WI38 (cell line): ENCODE results near the gene KLHL21.

Experiments
- H3K4me3 ChIP-seq: 2 replicates; pipeline ENCODE4 v1.5.1; 2011; ENCODE audit warnings: low read depth, mild to moderate bottlenecking, control low read depth, low read length
- TF ChIP-seq, protein P1 (sequence below): IDR thresholded peaks from 2 replicates; pipeline ENCODE4 v1.5.1; 2012; ENCODE audit warnings: low read depth, mild to moderate bottlenecking, control low read depth, low read length

Gene KLHL21

GRCh38 chr1:6592865-6593593 is 9.6 kb downstream of the KLHL21 start:
- TF ChIP-seq, protein P1, sequence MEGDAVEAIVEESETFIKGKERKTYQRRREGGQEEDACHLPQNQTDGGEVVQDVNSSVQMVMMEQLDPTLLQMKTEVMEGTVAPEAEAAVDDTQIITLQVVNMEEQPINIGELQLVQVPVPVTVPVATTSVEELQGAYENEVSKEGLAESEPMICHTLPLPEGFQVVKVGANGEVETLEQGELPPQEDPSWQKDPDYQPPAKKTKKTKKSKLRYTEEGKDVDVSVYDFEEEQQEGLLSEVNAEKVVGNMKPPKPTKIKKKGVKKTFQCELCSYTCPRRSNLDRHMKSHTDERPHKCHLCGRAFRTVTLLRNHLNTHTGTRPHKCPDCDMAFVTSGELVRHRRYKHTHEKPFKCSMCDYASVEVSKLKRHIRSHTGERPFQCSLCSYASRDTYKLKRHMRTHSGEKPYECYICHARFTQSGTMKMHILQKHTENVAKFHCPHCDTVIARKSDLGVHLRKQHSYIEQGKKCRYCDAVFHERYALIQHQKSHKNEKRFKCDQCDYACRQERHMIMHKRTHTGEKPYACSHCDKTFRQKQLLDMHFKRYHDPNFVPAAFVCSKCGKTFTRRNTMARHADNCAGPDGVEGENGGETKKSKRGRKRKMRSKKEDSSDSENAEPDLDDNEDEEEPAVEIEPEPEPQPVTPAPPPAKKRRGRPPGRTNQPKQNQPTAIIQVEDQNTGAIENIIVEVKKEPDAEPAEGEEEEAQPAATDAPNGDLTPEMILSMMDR, result no peak
- no peak overlapping the region for H3K4me3 ChIP-seq

GRCh38 chr1:6592441-6592840 is 10.2 kb downstream of the KLHL21 start:
- no peak overlapping the region for H3K4me3 ChIP-seq
- TF ChIP-seq, protein P1, result no peak

- TF ChIP-seq, protein P1, result no peak
- H3K4me3 ChIP-seq, result no peak overlapping the region
Measured at GRCh38 chr1:6591644-6592043, 11.0 kb downstream of the KLHL21 start.

- TF ChIP-seq, protein P1, result no peak
- H3K4me3 ChIP-seq, result no peak overlapping the region
Measured at GRCh38 chr1:6591222-6591621, 11.4 kb downstream of the KLHL21 start.

DNA sequence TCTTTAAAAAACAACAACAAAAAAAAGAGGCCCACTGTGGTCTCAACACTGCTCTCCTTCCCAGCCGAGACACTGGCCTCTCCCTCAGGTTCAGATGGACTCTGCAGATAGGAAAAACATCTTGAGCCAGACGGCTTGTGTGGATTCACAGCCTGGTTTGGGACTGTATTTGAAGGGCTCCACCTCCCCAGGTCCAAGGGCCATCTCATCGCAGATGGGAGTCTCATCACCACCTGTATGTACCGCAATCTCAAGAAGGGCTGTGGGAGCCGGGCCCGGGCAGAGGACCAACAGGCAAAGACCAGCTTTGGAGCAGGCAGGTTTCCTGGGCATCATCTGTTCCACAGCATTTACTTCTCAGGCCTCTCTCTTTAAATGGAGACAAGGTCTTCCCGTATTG is 12.6 kb downstream of the KLHL21 start:
- TF ChIP-seq, protein P1, result no peak
- no peak overlapping the region for H3K4me3 ChIP-seq

DNA sequence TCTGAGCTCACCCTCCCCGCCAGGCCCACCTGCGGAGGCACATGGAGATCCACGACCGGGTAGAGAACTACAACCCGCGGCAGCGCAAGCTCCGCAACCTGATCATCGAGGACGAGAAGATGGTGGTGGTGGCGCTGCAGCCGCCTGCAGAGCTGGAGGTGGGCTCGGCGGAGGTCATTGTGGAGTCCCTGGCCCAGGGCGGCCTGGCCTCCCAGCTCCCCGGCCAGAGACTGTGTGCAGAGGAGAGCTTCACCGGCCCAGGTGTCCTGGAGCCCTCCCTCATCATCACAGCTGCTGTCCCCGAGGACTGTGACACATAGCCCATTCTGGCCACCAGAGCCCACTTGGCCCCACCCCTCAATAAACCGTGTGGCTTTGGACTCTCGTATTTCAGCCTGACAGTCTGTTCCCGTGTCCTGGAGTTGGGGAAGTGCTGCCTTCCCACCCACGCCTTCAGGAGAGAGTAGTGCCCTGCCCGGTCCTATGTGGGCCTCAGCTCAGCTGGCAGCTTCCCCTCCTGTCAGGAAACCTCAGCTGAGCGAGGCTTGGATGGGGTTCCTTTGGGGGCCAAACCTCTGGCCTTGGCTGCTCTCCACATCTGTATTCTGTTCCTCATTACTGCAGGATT is 13.7 kb downstream of the KLHL21 start:
- TF ChIP-seq, protein P1, result no peak
- no peak overlapping the region for H3K4me3 ChIP-seq

DNA sequence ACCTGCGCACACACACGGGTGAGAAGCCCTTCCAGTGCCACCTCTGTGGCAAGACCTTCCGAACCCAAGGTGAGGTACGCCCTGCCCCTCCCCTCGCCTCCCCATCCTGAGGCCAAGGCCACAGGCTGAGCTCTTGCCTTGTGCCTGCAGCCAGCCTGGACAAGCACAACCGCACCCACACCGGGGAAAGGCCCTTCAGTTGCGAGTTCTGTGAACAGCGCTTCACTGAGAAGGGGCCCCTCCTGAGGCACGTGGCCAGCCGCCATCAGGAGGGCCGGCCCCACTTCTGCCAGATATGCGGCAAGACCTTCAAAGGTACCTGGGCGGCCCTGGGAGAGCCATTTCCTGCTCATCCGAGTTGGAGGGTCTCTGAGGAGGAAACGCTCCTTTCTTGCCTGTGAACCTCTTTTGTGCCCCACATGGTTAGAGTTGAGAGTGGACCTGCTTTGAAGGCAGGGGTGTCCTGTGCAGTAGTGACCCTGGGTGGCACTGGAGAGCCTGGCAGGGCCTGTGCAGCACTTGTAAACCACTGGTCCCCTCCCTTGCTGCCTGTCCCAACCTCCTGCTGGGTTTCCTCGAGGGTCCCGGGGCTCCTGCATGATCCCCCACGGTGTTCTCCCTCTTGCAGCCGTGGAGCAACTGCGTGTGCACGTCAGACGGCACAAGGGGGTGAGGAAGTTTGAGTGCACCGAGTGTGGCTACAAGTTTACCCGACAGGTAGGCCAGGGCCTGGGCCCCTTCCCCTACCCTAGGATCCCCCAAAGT is 14.4 kb downstream of the KLHL21 start:
- TF ChIP-seq, protein P1, result no peak
- H3K4me3 ChIP-seq, result no peak overlapping the region
